Body of pancreas (tissue), 4 donors: ENCODE results near the gene MST1R. TPM values are rescaled to one million over a fixed set of nuclear protein-coding genes. Genes with fewer than 3 reads are reported as not detected.
A peak's percentile ranks its signal among the peaks of the same experiment; 100 is the strongest.

Experiments used
- ATAC-seq: fragments of 150-250 bp; one replicate; pipeline ENCODE4 v1.9.1; 2016
- DNase-seq, 4 donors: peaks; one replicate each; pipeline ENCODE4 v3.0.0-alpha.2; 2019
- H3K27ac ChIP-seq, 4 donors: fragments of 200-600 bp; sonication (generic); 1 replicate in 3 of 4; 2 replicates in 1 of 4; pipeline versions ENCODE4 v1.5.1 to v1.6.1; 2016 to 2019; ENCODE audit warnings: mild to moderate bottlenecking in 1 of 4, mixed read lengths in 1 of 4, moderate library complexity in 1 of 4
- H3K27me3 ChIP-seq, 2 donors: fragments of 200-600 bp; sonication (generic); one replicate each; pipeline ENCODE4 v1.6.0; 2016; ENCODE audit warnings: mild to moderate bottlenecking in 1 of 2
- H3K36me3 ChIP-seq, 2 donors: fragments of 200-600 bp; sonication (generic); replicated peaks in 1 of 2; 2 replicates each; pipeline ENCODE4 v1.5.1; 2016; ENCODE audit warnings: low read depth in 2 of 2; ENCODE audit not compliant: insufficient read depth in 1 of 2
- H3K4me1 ChIP-seq: fragments of 200-600 bp; sonication (generic); one replicate; pipeline ENCODE4 v1.6.0; 2016
- H3K4me3 ChIP-seq, 2 donors: fragments of 200-600 bp; sonication (generic); 1 replicate in 1 of 2; 2 replicates in 1 of 2; pipeline ENCODE4 v1.5.1; 2016 to 2019
- H3K9me3 ChIP-seq, 3 donors: fragments of 200-600 bp; sonication (generic); 1 replicate in 2 of 3; 2 replicates in 1 of 3; pipeline ENCODE4 v1.5.1; 2016
- POLR2A ChIP-seq, 3 donors: fragments of 450-650 bp; IDR thresholded peaks; one replicate each; pipeline ENCODE4 v1.6.1; 2016; ENCODE audit warnings: antibody characterized with exemption in 3 of 3, mild to moderate bottlenecking in 2 of 3
- WGBS, 2 donors: methylation state at CpG; one replicate each; pipeline ENCODE4 v1.1.5; 2017; 5-methylcytosine and 5-hydroxymethylcytosine counted together
- intact Hi-C: fragments of 100-400 bp; cut with DNase I; formaldehyde crosslinking; loops from one replicate; pipeline ENCODE4 v1.15.1; 2023
- total RNA-seq, 2 donors: library from RNA; depleted of rRNA; stranded (reverse); fragments of >200 nt; gene quantifications; one replicate each; pipeline ENCODE4 v1.1.0, GENCODE V29; 2016
- TF ChIP-seq, protein P1 (sequence below), 7 experiments: fragments of 450-650 bp in 4 of 7; fragments of 200-600 bp in 3 of 7; sonication (generic) in 3 of 7; IDR thresholded peaks; one replicate each; pipeline ENCODE4 v1.5.1; 2016 to 2019; ENCODE audit warnings: antibody characterized with exemption in 7 of 7

MST1R gene
- total RNA-seq, 2 donors from 2014 or later, result 10.4 to 12.2 TPM

DNA sequence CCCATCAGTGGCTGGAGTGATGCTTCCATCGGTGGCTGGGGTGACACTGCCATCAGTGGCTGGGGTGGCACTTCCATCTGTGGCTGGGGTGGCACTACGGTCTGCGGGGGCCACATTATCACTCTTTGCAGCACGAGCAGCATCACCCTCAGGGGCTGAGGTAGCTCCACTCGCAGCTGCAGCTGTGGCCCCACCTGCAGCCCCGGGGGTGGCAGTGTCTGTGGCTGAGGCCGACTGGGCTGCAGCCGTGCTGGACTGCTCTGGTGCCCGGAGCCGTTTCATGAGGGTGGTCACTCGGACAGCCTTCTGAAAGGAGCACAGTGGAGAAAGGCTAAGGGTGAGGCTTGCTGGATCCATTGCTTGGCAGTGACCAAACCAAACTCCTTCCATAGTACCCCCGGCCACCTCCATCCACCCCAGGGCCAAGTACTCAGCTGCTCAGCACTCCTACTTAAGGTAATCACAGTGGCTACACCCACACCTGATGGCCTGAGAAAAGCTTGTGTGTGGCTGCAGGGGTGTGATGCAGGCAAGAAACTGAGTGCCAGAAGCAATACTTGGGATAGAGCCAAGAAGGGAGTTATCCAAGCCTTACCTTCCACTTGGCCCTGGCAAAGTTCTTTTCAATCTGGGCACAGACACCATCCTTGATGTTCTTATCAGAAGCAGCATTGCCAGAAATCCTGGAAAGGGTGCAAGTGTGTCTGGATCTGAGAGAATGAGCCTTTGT lies 43.9 kb downstream of the MST1R start:
- ATAC-seq (no peak), DNase-seq (no peak)
- Histone ChIP-seq H3K9me3 (no peaks in the 10 kb centered on the region), H3K27me3 (no peaks in the 10 kb centered on the region), H3K4me1 (peaks cover 13% of the 10 kb centered on the region), H3K4me3 (no peak overlapping the region), H3K36me3 (no peaks in the 10 kb centered on the region), H3K27ac (no peak overlapping the region)
- intact Hi-C loops, result no loop called here
- no peak for TF ChIP-seq POLR2A (IDR thresholded peaks at IDR 0.05)
- TF ChIP-seq, protein P1, sequence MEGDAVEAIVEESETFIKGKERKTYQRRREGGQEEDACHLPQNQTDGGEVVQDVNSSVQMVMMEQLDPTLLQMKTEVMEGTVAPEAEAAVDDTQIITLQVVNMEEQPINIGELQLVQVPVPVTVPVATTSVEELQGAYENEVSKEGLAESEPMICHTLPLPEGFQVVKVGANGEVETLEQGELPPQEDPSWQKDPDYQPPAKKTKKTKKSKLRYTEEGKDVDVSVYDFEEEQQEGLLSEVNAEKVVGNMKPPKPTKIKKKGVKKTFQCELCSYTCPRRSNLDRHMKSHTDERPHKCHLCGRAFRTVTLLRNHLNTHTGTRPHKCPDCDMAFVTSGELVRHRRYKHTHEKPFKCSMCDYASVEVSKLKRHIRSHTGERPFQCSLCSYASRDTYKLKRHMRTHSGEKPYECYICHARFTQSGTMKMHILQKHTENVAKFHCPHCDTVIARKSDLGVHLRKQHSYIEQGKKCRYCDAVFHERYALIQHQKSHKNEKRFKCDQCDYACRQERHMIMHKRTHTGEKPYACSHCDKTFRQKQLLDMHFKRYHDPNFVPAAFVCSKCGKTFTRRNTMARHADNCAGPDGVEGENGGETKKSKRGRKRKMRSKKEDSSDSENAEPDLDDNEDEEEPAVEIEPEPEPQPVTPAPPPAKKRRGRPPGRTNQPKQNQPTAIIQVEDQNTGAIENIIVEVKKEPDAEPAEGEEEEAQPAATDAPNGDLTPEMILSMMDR (IDR thresholded peaks at IDR 0.05), result no peak
- WGBS, 2 donors, result 60% methylated on average over 10 of the region's 12 CpGs; no CpG with 5 or more reads in 1 of the 2 donors

GRCh38 chr3:49856181-49857005 lies 47.3 kb downstream of the MST1R start, which contains the start of gene TRAIP:
TRAIP (minus strand) TSS chr3:49856564; CDS start chr3:49856453, 111 bp downstream.
- DNase-seq (peak; percentile 95 to 96 (median 96)), ATAC-seq (peak; percentile 100)
- H3K27ac ChIP-seq, result peak within 1 kb of the TSS; percentile 9 to 82 (median 50)
- H3K4me1 ChIP-seq, result peaks cover 13% of the 10 kb centered on the region
- H3K4me3 ChIP-seq, result peak within 1 kb of the TSS in 1 of 2 donors; percentile 31
- intact Hi-C loops, result no loop called here
- TF ChIP-seq POLR2A (IDR thresholded peaks at IDR 0.05), result peak in 2 of 3 donors; percentile 66 to 75
- TF ChIP-seq, protein P1 (IDR thresholded peaks at IDR 0.05), result peak in 1 of 7 experiments; percentile 5
- no peaks in the 10 kb centered on the region for H3K36me3 ChIP-seq
- no peaks in the 10 kb centered on the region for H3K27me3 ChIP-seq
- 3 to 10% methylated on average over 4 to 52 of the region's 52 CpGs for WGBS, 2 donors
- no peaks in the 10 kb centered on the region for H3K9me3 ChIP-seq

DNA sequence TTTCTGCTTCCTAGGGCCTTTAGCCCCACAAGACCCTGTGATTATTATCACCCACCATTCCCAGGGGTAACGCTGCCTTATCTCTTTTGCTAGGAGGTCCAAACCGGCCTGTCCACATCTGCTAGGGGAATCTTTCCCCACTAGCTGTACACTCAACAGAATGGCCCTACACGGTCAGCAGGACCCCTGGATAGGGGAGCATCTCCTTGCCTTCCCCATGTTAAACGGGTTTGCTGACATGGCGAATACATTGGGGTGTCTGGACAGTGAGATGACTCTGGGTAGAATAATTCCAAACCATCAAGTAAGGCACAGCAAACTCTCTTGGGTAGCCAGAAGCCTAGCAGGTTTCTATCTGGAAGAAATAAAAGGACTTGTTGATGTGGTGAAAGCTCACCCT lies 48.0 kb downstream of the MST1R start:
- TF ChIP-seq, protein P1 (IDR thresholded peaks at IDR 0.05), result no peak
- no peak for TF ChIP-seq POLR2A (IDR thresholded peaks at IDR 0.05)
- intact Hi-C loops, result no loop called here

GRCh38 chr3:49845694-49846093 lies 58.0 kb downstream of the MST1R start:
- peak in 1 of 4 donors; percentile 24 for DNase-seq
- 73 to 78% methylated on average over 3 of the region's 3 CpGs for whole genome bisulfite sequencing, 2 donors
- Histone ChIP-seq H3K9me3 (no peaks in the 10 kb centered on the region), H3K4me1 (peaks cover 8% of the 10 kb centered on the region), H3K36me3 (no peaks in the 10 kb centered on the region), H3K27ac (no peak overlapping the region), H3K4me3 (no peak overlapping the region), H3K27me3 (no peaks in the 10 kb centered on the region)
- intact Hi-C loops, result no loop called here
- no peak for TF ChIP-seq POLR2A (IDR thresholded peaks at IDR 0.05)
- TF ChIP-seq, protein P1 (IDR thresholded peaks at IDR 0.05), result no peak
- peak; percentile 58 for ATAC-seq

More for the DNA sequence above, 48.0 kb downstream of the MST1R start:
- no peak overlapping the region for H3K4me3 ChIP-seq
- no peaks in the 10 kb centered on the region for H3K36me3 ChIP-seq
- peaks cover 13% of the 10 kb centered on the region for H3K4me1 ChIP-seq
- 49 to 58% methylated on average over 5 of the region's 5 CpGs for WGBS, 2 donors
- no peak overlapping the region for H3K27ac ChIP-seq
- no peak for ATAC-seq
- no peak for DNase-seq
- H3K9me3 ChIP-seq, result no peaks in the 10 kb centered on the region
- H3K27me3 ChIP-seq, result no peaks in the 10 kb centered on the region
